H4 (cell line): ENCODE data around the gene FLCN. TPM values are rescaled to one million over a fixed set of nuclear protein-coding genes. Genes with fewer than 3 reads are reported as not detected.
"Not testable (repeated sequence)": the region's sequence is repeated elsewhere in the genome, so short reads cannot be mapped to it uniquely, and the experiment has no call there.

Experiments used
- DNase-seq: peaks from one replicate; pipeline ENCODE4 v3.0.0-alpha.2; 2015; ENCODE audit warnings: low spot score
- total RNA-seq: library from RNA; depleted of rRNA; stranded (reverse); fragments of >200 nt; shearing (Covaris generic); gene quantifications from 2 replicates; pipeline ENCODE4 v1.2.3, GENCODE V29; 2014

FLCN gene
- total RNA-seq, 1 experiment from 2014 or later, result 15.6 TPM

GRCh38 chr17:17184985-17185757 lies 51.8 kb downstream of the FLCN start:
- DNase-seq, result not testable (repeated sequence)

DNA sequence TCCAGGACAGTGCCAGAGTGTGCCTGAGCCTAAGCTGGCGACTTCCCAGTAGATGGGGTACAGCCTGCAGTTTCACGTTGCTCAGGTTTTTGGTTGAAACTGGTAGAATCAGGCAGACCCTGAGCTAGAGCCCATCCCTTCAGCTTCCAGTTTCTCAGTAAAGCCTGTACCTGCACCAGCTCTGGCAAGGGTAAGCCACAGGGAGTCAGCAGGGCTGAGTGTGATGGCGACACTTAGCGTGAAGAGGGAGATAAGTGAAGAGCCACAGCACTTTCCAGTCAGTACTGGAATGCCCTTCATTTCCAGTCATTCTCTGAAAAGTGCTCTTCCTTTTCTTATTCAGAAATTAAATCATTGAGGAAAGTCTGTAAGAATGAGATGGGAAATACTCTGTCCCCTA lies 53.2 kb downstream of the FLCN start:
- DNase-seq, result no peak

DNA sequence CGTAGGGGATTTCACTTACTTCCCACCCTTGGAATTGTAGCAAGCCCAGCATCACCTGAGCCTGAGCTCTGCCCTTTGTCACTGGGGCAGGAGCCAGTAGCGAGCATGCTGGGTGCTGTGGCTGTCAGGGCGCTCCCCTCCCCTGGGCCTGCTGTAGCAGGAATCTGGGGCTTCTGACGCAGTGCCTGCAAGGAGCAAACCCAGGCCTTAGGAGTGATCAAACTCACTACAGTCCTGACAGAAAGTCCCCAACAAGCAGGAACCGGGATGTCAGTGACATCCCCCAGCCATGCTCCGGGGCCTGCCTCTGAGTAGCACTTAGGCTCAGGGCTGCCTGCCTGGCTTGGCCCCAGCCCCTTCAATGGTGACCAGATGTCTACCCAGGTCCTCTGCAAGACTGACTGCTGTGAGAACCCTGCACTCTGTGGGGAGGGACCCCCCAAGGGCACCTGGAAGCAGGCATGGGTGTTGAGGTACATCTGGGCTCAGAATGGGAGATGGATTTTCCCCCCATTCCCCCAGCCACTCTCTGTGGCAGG lies 54.3 kb downstream of the FLCN start:
- no peak for DNase-seq

- DNase-seq, result no peak
Measured at GRCh38 chr17:17181666-17182597, 55.0 kb downstream of the FLCN start.

DNA sequence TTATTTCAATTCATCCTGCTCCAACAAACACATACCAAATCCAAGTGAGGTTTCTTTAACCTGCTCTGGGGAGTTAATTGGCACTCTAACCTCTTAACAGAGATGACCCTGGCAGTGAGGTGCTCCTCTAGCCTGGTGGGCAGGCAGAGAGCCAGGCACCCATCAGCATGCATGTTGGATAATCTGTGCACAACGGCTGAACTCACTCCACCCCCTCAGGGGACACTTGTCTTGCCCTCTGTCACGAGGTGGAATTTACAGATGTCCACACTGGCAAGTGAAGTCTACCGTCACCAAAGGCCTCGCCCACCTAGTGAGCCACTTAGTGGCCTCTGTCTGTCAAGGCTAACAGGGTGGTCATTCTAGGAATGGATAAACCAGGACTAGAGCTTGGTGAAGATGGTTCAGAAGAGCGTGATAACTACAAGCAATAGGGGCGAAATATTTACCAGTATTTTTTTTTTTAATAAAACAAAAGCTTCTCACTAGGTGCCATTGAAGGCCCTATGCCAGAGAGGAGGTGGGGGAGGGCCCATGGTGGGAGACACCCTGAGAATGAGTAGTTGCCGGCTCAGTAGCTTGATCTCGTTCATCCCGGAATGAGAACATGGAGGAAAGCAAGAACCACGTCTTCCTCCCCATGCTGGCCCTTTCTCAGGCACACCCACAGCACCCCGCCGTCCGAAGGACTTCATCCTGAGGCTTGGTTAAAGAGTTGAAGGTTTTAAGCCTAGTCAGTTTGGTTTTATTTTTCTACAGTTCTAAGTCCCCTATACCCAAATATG lies 56.0 kb downstream of the FLCN start:
- no peak for DNase-seq

DNA sequence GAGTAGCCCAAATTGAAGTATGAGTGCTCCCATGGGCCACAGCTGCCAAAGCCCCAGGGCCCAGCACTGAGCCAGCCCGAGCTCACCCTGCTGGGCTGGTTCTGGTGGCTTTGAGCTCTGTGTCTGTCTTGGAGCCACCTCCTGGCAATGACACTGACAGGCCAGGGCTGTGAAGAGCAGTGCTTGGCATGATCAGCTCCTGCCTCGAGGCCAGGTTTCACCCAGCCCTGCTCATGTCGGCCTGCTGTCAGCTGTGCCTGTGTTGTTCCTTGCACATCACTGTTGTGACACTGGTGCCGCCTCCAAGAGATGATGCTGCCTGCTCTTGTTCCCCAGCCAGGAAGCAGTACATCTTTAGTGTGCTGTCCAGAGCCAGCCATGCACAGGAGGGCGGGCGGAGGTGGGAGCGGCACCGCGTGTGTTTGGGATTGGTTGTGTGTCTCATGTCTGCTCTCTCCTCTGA lies 56.8 kb downstream of the FLCN start:
- DNase-seq, result no peak

DNA sequence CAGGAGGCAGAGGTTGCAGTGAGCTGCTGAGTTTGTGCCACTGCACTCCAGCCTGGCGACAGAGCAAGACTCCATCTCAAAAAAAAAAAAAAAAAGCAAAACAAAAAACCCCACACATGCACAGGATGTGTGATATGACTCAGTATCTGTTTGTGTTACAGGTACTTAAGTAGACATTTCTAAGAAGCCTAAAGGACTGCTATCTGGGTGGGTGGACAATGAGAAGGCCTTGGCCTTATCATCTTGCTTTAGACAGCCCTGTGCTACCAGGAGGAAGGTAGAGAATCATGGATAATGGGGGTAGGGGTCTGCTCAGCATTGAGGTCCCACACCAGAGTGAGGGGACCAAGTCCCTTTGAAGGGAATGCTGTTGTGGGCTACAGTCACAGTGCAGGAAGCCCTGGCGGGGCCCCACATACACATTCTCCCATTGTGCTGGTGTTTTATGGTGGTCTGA lies 57.6 kb downstream of the FLCN start:
- no peak for DNase-seq

DNA sequence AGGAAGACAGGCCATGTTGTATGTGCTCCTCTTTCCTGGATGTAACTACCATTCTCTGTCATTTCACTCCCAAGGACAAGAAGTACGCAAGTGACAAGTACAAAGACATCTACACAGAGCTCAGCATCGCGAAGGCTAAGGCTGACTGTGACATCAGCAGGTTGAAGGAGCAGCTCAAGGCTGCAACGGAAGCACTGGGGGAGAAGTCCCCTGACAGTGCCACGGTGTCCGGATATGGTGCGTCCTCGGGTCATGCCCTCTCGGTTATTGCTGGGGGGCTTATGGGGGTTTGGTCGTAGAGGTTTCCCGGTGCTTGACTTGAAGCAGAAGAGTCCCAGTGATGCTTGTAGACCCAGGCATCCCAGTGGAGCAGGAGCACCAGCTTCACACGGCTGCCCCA lies 59.8 kb downstream of the FLCN start:
- DNase-seq, result no peak

DNA sequence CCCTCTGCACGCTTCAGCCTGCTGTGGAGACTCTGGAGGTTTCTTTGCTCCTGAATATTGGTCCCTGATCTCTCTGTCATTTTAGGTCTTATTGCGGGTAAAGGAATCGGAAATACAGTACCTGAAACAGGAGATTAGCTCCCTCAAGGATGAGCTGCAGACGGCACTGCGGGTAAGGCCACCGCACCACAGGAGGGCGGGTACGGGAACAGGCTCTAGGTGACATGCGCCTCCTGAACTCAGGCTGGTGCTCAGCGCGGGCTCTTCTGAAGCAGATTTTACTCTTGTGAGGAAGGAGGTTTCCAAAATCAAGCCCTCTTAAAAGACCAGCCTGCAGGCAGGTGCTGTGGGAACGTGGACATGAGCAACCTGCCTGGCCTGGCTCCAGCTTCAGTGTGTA lies 60.6 kb downstream of the FLCN start:
- no peak for DNase-seq

DNA sequence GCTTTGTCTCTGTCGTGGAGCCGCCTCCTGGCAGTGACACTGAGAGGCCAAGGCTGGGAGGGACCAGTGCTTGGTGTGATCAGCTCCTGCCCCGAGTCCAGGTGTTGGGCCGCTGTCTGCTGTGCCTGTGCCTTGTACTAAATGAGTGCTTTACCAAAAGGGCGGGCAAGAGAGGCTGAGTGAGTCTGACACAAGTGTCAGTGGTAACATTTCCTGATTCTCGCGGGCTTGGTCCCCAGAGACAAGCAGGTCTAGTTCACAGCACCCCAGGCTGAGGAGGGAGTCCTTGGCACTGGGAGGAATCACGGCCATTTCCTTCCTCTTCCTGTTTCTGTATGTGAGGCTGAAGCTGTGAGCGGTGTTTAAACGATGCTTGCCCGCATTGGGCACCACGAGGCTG lies 61.1 kb downstream of the FLCN start:
- no peak for DNase-seq

DNA sequence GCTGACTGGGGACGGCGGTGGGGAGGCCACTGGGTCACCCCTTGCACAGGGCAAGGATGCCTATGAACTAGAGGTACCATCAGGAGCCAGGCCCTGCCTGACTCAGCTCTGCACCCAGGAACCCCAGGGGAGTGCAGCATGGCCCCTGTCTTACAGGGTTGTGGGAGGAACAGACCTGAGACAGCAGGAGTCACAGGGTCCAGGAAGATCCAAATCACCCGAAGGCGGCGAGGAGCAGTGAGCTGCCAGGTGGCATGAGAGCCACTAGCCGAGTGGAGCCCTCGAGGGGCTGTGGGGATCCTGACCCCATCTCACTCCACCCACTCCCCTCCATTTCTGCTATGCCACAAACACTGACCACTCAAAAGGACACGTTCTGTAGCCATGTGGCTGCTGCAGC lies 61.6 kb downstream of the FLCN start:
- no peak for DNase-seq

DNA sequence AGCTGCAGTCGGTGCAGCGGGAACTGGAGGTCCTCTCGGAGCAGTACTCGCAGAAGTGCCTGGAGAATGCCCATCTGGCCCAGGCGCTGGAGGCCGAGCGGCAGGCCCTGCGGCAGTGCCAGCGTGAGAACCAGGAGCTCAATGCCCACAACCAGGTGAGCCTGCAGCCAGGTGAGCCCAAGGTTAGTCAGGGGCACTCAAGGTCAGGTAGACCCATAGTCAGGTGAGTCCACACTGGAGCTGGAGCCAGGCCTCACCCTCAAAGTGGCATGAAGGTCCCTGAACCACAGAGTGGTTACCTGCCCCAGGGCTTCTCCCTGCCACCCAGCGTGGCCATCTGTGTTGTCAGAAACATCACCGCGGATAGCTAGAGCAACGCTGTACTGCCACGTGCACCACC lies 63.0 kb downstream of the FLCN start:
- DNase-seq, result no peak

DNA sequence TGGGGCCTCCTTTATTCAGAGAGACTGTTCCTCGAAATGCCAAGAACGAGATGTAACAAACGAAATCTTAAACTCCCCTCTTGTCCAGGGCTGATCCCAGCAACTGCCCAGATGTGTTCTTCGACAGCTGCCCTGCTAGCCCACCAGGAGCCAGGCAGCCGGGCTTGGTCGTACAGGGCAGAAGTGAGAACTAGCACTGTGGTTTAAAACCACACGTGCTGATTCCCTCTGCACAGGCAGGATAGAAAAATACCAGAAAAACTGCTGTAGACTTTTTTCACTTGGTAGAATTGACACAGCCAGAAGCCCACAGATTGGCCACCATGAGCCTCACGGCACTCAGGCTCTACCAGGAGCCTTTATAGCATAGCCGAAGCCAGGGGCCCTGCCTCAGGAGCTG lies 64.0 kb downstream of the FLCN start:
- DNase-seq, result no peak

DNA sequence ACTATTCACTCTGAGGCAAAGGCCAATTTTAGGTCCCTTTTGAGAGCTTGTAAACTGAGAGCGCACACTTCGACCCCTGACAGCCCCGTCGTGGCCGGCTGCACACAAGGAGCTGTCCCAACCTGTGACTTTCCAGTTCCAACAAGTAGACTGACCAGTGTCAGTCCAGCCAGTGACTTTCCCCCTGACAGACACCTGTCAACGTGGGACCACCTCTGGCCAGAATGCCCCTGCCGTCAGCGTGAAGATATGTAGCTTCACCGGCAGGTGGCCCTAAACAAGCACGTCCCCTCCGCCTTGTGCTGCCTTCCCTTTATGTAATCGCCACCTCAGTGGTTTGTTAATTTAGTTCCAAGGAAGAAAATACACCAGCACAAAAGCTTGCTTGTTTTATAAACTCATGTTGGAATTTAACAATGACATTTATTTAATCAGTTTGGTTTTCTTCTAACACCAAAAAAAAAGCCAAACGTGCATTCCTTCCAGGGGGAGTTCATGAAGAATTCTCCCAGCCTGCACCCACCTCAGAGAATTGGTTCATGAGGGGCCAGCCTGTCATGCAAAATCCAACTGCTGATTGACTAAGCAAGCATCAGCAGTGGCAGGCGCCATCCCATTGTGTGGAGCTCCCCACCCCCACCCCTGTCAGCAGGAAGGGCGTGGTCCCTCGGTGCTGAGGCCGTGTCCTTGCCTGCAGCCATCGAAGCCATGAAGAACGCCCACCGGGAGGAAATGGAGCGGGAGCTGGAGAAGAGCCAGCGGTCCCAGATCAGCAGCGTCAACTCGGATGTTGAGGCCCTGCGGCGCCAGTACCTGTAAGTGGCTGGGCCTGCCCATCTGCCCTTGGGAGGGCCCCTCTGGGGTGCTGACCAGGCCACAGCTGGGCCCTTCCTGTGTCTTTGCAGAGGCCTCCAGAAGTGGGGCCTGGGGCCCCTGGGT lies 64.7 kb downstream of the FLCN start:
- no peak for DNase-seq

DNA sequence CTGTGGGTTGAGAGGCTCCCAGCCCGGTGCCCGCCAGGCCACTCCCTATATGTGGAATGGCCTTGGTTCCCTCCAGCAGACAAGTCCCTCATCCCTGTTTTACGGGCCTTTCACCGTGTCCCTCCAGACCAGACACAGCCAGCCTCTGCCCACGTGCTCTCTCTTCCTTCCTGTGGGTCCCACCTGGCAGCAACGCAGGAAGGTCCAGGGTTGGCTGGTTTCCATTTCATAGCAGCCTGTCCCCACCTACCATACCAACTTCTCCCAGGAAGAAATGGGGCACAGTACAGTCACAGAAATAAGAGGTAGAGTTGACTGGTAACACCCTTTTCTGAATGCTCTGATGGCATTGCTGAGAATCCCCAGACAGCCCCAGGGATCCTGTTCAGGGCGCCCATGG lies 65.8 kb downstream of the FLCN start:
- no peak for DNase-seq

GRCh38 chr17:17170346-17170985 lies 66.5 kb downstream of the FLCN start:
- no peak for DNase-seq

DNA sequence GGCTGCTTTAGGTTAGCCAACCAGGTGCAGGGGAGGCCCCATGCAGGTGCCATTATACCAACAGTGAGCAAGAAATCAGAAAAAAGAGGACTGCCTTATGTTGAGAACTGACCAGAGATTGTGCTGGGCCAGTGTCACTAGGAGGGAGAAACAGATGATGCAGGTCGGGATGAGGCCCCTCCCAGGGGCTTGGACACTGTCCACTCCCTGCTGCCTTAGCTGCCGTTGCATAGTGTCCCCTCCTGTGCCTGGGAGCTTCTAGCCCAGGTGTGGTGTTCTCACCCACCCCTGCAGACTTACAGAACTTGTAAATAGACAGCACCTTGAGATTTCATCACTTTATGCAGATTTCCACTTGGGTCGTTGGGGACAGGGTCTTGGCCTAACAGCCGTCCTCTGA lies 67.6 kb downstream of the FLCN start:
- no peak for DNase-seq

DNA sequence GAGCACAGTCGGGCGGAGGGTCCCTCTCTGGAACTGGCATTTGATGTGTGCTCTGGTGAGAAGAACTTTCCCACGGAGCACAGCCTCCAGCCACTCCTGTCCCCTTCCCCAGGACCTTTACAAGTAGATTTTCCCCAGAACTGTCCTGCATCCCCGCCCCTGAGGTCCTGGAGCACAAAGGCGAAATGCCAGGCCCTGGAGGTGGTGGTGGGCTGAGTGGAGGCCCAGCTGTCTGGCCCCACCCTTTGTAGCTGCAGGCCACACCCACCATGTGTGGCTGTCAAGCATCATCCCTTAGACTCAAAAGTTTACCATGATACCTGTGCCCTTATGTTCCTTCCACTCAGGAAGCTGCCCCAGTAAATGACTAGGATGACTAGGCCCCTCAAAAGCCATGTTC lies 68.6 kb downstream of the FLCN start:
- DNase-seq, result no peak

DNA sequence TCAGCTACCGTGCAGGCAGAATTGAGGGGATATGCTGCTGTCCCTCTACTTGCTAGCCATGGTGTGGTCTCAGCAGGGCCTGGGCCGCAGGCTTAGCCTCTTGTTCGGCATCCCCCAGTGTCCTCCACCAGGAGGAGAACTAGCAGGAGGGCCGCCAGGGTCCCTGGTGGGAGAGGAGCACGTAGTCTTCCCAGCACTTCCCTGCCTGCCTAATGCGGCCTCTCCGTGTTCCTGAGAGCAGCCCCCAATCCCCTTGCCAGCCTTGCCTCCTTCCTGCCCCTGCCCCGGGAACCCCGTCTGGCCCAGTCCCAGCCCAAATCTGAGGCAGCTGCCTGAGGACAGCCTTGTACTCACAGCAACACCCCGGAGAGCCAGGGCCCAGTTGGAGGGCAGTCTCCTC lies 69.0 kb downstream of the FLCN start:
- DNase-seq, result no peak

- no peak for DNase-seq
Measured at GRCh38 chr17:17167356-17167755, 69.6 kb downstream of the FLCN start.
